Osteoblast (primary cell): ENCODE measurements around the gene SLC37A3. TPM values are rescaled to one million over a fixed set of nuclear protein-coding genes. Genes with fewer than 3 reads are reported as not detected.

Experiments
- DNase-seq: peaks from one replicate; pipeline ENCODE4 v3.0.0; 2011; ENCODE audit warnings: low spot score, mixed read lengths; ENCODE audit not compliant: insufficient read length; ENCODE audit errors: missing footprints
- H2AFZ ChIP-seq: 2 replicates; pipeline ENCODE4 v1.6.0; 2011; ENCODE audit warnings: mild to moderate bottlenecking, low read length
- H3K27ac ChIP-seq: 2 replicates; pipeline ENCODE4 v1.5.1; 2011; ENCODE audit warnings: mild to moderate bottlenecking, low read depth, low read length, moderate library complexity
- H3K27me3 ChIP-seq: 2 replicates; pipeline ENCODE4 v1.6.0; 2012; ENCODE audit warnings: mild to moderate bottlenecking, control low read depth, inconsistent platforms, low read length, moderate library complexity; ENCODE audit not compliant: insufficient read depth
- H3K36me3 ChIP-seq: 2 replicates; pipeline ENCODE4 v1.5.1; 2011; ENCODE audit warnings: mild to moderate bottlenecking, low read length, control low read depth, moderate library complexity; ENCODE audit not compliant: insufficient read depth
- H3K4me1 ChIP-seq: 2 replicates; pipeline ENCODE4 v1.5.1; 2011; ENCODE audit warnings: mild to moderate bottlenecking, low read length, control low read depth, moderate library complexity; ENCODE audit not compliant: insufficient read depth
- H3K4me2 ChIP-seq: 2 replicates; pipeline ENCODE4 v1.6.0; 2011; ENCODE audit warnings: mild to moderate bottlenecking, low read length; ENCODE audit not compliant: insufficient read depth
- H3K4me3 ChIP-seq: fragments of 200-600 bp; sonication (generic); 3 replicates; pipeline ENCODE4 v1.5.1; 2012; ENCODE audit warnings: mild to moderate bottlenecking, low read length, inconsistent platforms; ENCODE audit not compliant: insufficient read depth
- H3K79me2 ChIP-seq: 2 replicates; pipeline ENCODE4 v1.6.0; 2012; ENCODE audit warnings: mild to moderate bottlenecking, low read length, control low read depth, inconsistent platforms; ENCODE audit not compliant: insufficient read depth
- H3K9me3 ChIP-seq: 2 replicates; pipeline ENCODE4 v1.5.1; 2011; ENCODE audit warnings: low read depth, low read length, control low read depth
- H4K20me1 ChIP-seq: 2 replicates; pipeline ENCODE4 v1.6.0; 2012; ENCODE audit warnings: mild to moderate bottlenecking, low read length, control low read depth; ENCODE audit not compliant: insufficient read depth
- CTCF ChIP-seq: IDR thresholded peaks from 2 replicates; pipeline ENCODE4 v1.5.1; 2011; ENCODE audit warnings: mild to moderate bottlenecking, low read depth, low read length, moderate library complexity; ENCODE audit errors: extremely low read depth
- total RNA-seq: library from RNA; depleted of rRNA; stranded (reverse); fragments of >200 nt; gene quantifications from 2 replicates; pipeline ENCODE4 v1.2.3, GENCODE V29; 2012

The SLC37A3 gene
- total RNA-seq, 1 donor = 73.5 TPM

- H3K4me2 ChIP-seq = no peak overlapping the region
- no peak for TF ChIP-seq CTCF
- no peaks in the 10 kb centered on the region for H3K79me2 ChIP-seq
These were observed 43.2 kb upstream of the SLC37A3 start for GRCh38 chr7:140441519-140441918.

GRCh38 chr7:140440593-140440992, 42.3 kb upstream of the SLC37A3 start:
- H3K79me2 ChIP-seq = no peaks in the 10 kb centered on the region
- no peak overlapping the region for H3K4me3 ChIP-seq
- H3K4me1 ChIP-seq = no peaks in the 10 kb centered on the region
- no peak for DNase-seq
- H3K27ac ChIP-seq = no peak overlapping the region
- H3K4me2 ChIP-seq = no peak overlapping the region
- H3K9me3 ChIP-seq = no peaks in the 10 kb centered on the region
- H4K20me1 ChIP-seq = no peaks in the 10 kb centered on the region
- no peaks in the 10 kb centered on the region for H3K36me3 ChIP-seq
- no peak for TF ChIP-seq CTCF
- H2AFZ ChIP-seq = no peak overlapping the region
- H3K27me3 ChIP-seq = no peaks in the 10 kb centered on the region

More at GRCh38 chr7:140441519-140441918, 43.2 kb upstream of the SLC37A3 start:
- no peak for DNase-seq
- Histone ChIP-seq H2AFZ (no peak overlapping the region), H3K27me3 (no peaks in the 10 kb centered on the region), H4K20me1 (no peaks in the 10 kb centered on the region), H3K4me1 (no peaks in the 10 kb centered on the region), H3K9me3 (no peaks in the 10 kb centered on the region), H3K36me3 (no peaks in the 10 kb centered on the region), H3K4me3 (no peak overlapping the region), H3K27ac (no peak overlapping the region)

DNA sequence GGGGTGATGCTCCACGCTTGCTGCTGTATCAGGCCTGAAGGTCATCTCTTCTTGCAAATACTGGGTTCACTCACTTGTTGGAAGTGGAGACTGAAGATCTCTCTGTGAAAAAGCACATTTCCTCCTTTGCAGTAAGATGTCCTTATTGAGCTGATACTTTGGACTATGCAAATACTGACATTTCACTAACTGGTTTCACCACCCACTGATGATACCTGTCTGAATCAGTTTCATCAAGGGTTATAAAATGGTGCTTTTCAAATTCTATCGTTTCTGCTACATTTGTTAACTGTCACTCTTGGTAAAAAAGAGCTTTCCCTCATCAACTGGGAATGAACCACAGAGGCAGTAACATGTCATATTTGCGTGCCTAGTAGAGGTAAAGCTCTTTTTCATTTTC, 41.0 kb upstream of the SLC37A3 start:
- H3K27me3 ChIP-seq = no peaks in the 10 kb centered on the region
- H3K79me2 ChIP-seq = no peaks in the 10 kb centered on the region
- H3K4me2 ChIP-seq = no peak overlapping the region
- no peak for TF ChIP-seq CTCF
- no peak overlapping the region for H2AFZ ChIP-seq
- H4K20me1 ChIP-seq = no peaks in the 10 kb centered on the region
- no peaks in the 10 kb centered on the region for H3K36me3 ChIP-seq
- H3K9me3 ChIP-seq = no peaks in the 10 kb centered on the region
- H3K4me1 ChIP-seq = no peaks in the 10 kb centered on the region
- no peak for DNase-seq
- no peak overlapping the region for H3K27ac ChIP-seq
- H3K4me3 ChIP-seq = no peak overlapping the region

DNA sequence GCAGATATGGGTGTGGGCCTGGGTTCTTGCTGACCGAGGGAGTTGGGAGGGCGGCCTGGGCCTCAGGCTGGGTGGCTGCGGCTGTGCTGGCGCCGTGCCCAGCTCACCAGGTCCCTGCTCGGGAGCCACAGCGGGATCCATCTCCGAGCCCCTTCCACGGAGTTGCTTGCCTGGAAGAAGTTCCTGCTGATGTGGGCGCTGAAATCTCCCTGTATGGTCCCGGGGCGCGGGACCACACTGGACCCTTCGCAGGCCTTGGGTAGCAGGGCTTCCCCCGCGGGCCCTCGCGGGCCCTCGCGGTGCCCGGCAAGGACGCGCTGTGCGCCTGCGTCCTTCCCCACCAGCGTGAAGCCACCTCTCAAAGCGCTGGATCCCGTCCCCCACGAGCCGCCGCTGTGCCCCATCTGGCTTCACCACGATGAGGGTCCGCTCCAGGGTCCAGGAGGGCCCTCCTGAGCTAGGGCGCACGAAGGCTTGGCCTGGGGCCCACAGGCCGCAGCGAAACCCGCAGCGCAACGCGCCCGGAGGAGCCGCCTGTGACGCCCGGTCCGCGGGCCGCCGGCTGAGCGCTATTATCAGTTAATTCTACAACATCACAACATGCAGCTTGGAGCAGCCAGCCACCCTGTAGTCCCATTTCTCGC, 37.0 kb upstream of the SLC37A3 start:
- TF ChIP-seq CTCF = no peak
- H3K4me2 ChIP-seq = no peak overlapping the region
- H3K9me3 ChIP-seq = no peaks in the 10 kb centered on the region
- H4K20me1 ChIP-seq = no peaks in the 10 kb centered on the region
- DNase-seq = no peak
- peak overlapping the region; percentile 15 for H2AFZ ChIP-seq
- peak overlapping the region; percentile 30 for H3K4me3 ChIP-seq
- no peaks in the 10 kb centered on the region for H3K27me3 ChIP-seq
- H3K79me2 ChIP-seq = no peaks in the 10 kb centered on the region
- H3K4me1 ChIP-seq = no peaks in the 10 kb centered on the region
- no peak overlapping the region for H3K27ac ChIP-seq
- no peaks in the 10 kb centered on the region for H3K36me3 ChIP-seq
